HT1080 (cell line): Measurements from ENCODE around the gene PSKH1. TPM values are rescaled to one million over a fixed set of nuclear protein-coding genes. Genes with fewer than 3 reads are reported as not detected.
"Not testable (repeated sequence)": the region's sequence is repeated elsewhere in the genome, so short reads cannot be mapped to it uniquely, and the experiment has no call there.

ENCODE experiments used
- DNase-seq: peaks from one replicate; pipeline ENCODE4 v3.0.0-alpha.2; 2015; ENCODE audit warnings: low read depth
- total RNA-seq: library from RNA; depleted of rRNA; stranded (reverse); fragments of >200 nt; shearing (Covaris generic); gene quantifications from 2 replicates; pipeline ENCODE4 v1.2.3, GENCODE V29; 2014

The PSKH1 gene
- total RNA-seq, 1 experiment from 2014 or later = 7.0 TPM

GRCh38 chr16:67957622-67958021, 64.6 kb downstream of the PSKH1 start:
- DNase-seq = no peak

DNA sequence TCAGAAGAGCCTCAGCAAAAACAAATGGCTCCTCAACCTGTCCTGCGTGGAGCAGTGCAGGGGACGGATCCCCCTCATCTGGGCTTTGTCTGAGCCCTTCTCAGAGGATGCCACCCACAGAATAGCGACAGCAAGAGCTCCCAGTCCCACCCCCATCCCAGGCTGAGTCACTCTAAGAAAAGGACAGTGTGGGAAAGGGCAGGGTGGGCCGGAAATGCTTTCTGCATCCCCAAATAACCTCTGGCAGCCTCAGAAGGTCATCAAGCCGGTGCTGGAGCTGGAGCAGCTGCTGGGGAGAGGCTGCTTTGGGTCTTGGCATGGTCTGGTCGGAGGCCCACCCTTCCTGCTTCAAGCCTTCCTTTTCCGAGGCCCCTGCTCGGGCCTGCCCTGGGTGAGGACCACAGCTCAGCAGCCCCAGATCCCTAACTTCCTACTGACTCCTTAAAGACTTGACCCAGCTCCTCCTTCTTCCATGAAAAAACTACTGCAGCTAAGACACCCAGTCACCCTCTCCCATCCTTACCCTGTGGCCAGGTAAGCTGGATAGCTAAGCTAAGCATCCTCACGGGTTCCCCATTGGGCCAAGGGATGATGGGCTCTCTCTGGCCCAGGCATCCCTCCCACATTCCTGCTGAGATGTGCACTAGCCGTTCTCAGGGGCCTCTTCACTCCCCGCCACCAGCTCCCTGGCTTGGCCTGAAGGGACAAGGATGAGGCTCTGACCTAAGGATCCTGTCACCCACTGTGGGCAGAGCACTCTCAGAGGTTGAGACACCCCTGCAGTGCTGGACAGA, 66.7 kb downstream of the PSKH1 start:
- DNase-seq = peak; percentile 75

DNA sequence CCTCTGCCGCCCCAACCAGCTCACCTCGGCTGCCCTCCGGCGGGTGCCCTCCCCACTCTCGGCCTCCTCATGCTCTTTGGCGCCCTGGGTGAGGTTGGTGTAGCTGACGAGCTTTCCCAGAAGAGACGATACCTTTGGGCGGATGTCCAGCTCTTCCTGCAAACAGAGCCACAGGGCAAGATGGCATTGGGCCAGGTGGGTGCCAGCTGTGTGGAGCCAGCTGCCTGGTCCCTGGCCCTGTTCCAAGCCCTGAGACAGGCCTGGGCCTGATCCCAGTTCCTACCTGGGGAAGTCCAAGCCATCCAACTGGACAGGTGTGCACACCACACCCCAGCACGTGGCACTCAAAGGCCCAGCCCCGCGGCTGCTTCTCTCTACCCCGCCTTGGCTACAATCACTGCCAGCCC, 68.5 kb downstream of the PSKH1 start:
- DNase-seq = no peak

DNA sequence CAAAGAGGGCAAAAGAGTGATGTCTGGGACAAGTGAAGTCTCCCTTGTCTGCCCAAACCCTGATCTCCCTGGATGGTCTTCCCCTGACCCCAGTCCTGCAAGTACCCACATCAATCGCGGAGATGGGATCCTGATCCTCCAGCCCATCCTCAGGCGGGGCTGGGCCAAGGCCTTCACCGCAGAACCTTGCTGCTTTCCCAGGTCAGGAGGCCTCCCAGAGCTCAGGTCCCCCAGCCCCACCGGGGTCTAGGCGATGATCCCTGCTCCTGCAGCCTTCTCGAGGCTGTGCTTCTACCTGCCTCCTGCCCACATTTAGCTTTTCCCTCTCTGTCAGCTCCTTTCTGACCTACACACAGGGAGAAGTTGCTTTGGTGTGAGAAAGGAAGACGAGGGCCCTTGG, 69.1 kb downstream of the PSKH1 start:
- DNase-seq = no peak

DNA sequence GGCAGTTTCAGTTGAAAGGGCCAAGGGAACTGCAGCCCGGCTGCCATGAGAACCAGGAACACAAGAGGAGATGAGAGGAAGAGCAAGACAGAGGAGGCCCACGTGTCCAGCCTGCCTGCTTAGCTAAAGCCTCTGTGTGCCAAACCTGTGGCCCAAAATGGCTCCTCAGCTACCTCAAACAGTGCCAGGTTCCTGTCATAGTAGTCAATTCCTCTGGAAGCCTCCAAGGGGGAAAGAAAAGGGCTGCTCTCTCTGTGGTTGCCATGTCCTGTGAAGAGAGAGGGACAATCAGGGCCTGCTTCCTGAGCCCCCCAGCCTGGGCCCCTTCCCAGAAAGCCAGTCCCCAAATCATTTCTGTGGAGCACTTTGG, 70.2 kb downstream of the PSKH1 start:
- DNase-seq = no peak

GRCh38 chr16:67963662-67964321, 70.7 kb downstream of the PSKH1 start:
- DNase-seq = no peak

GRCh38 chr16:67964477-67965131, 71.5 kb downstream of the PSKH1 start:
- no peak for DNase-seq

- DNase-seq = no peak
Measured at GRCh38 chr16:67965668-67966548, 72.9 kb downstream of the PSKH1 start.

DNA sequence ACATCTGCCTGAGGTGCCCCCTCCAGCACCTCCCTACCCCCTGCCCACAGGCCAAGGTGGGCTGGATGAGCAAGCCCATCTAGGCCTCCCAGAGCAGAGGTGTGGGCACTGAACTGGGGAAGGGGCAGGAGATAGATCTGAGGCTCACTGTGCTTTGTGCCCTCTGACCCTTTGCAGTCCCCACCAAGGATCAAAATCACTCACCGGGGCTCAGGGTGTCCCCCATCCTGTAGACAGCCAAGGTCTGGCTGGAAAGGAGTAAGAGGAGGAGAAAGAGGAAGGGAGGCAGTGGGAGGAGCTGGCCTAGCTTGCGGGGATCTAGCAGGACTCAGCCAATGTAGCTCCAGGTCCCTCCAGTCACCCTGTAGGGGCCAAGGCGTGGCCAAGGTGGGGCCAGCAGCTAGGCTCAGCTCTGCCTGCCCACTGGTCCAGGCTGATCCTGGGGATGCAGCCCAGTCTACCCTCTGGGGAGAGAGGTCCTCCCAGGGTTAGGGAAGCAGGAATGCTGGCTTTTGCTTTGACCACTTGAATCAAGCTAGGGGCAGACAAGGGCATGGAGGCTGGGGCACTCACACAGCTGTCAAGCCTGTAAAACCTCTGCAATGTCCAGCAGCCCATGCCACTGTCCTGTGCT, 73.6 kb downstream of the PSKH1 start:
- DNase-seq = peak; percentile 41

DNA sequence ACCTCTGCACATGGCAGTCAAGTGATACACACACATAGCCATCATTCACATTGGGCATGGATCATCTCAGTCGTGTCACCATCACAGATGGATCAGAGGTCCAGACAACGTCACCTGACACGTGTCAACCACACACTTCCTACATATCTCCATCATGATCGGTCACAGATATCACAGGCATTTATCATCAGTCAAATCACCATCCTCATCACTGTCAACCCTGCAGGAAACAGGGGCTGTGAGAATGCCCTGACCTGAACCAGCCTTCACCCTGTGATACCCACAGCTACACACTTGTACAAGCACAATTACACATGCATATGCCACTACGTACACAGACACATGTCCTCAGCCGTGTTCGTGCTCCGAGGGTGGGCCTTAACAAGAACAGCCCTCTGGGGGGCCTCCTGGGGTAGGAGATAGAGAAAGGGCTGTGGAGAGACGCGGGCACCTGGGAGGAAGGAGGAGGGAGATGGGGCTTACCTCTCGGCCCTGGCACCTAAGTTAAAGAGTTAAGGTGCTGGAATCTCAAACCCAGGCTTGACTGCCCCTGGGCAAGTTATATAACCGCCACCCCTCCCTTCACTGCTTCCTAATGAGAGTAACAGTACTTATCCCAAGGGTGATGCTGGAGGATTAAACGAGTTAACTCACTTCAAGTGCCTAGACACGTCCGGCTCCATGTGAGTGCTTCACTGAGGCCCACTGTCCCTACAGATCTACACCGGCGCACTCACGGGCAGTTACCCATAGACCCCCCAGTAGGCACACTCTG, 74.3 kb downstream of the PSKH1 start:
- peak; percentile 47 for DNase-seq

DNA sequence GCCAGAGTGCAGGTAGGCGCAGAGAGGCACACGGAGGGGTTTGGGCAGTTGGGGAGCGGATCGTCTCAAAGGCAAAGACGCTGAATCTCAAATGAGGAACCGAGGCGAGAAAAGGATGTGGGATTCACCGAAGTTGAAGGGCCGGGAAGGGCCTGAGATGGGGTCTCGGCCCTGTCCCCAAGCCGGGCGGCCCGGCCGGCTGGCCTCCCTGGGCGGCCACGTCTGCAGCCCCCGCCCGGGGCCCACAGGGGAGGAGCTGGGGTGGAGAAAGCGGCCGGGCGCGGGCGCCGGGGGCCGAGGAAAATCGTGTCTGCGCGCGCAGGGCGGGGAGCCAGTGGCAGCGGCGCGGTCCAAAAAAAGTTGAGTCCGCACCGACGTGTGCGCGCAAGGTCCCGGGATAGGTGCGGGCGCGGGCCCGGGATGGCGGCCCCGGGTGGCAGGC, 74.9 kb downstream of the PSKH1 start:
- no peak for DNase-seq

DNA sequence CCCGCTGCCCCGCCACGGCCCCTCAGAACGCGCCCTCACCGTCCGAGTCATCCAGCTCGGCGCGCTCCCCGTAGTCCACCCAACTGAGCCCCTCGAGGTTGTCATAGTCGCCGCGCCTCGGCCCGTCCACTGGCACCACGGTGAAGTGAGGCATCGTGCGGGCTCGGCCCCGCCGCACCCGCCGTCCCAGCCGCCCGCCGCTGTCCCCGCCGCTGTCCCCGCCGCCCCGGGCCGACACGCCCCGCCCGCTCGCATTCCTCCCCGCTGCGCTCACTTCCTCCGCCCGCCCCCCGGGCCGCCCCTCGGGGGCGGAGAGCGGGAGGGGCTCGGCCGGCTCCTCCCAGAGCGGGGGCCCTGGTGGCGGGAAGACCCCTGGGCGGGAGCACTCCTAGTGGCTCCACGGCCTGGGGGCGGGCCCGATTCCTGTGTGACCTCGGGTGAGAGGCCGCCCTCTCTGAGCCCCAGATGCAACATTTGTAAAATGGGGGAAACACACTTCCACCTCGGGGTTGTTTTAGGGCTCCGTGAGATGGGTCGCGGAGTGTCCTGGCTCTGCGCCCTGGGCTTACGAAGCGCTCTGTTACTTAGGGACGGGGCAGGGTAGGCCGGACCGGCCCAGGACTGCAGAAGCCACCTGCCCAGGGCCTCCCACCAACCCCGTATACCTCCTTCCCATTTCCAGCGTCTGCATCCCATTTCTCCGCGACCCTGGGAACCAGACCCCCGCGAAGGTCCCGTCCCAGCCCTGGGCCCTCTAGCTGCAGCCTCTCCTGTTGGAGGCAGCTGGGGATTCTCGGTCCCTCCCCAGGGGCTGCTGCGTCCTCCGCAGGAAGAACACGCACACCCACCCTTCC, 75.6 kb downstream of the PSKH1 start, which contains the start of gene SLC12A4:
Gene SLC12A4, minus strand, starts transcription at position 238 of the 854 bp plus-strand sequence. Its CDS starts 84 bp downstream, at position 154.
- DNase-seq = peak; percentile 66

- no peak for DNase-seq
Measured at GRCh38 chr16:67969254-67970039, 76.4 kb downstream of the PSKH1 start.

- DNase-seq = no peak
Measured at GRCh38 chr16:67971111-67971510, 78.1 kb downstream of the PSKH1 start.

DNA sequence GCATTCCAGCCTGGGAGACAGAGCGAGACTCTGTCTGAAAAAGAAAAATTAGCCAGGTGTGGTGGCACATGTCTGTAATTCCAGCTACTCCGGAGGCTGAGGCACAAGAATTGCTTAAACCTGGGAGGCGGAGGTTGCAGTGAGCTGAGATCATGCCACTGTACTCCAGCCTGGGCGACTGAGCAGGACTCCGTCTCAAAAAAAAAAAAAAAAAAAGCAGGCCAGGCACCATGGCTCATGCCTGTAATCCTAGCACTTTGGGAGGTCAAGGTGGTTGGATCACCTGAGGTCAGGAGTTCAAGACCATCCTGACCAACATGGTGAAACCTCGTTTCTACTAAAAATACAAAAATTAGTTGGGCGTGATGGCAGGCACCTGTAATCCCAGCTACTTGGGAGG, 79.2 kb downstream of the PSKH1 start:
- DNase-seq = not testable (repeated sequence)

DNA sequence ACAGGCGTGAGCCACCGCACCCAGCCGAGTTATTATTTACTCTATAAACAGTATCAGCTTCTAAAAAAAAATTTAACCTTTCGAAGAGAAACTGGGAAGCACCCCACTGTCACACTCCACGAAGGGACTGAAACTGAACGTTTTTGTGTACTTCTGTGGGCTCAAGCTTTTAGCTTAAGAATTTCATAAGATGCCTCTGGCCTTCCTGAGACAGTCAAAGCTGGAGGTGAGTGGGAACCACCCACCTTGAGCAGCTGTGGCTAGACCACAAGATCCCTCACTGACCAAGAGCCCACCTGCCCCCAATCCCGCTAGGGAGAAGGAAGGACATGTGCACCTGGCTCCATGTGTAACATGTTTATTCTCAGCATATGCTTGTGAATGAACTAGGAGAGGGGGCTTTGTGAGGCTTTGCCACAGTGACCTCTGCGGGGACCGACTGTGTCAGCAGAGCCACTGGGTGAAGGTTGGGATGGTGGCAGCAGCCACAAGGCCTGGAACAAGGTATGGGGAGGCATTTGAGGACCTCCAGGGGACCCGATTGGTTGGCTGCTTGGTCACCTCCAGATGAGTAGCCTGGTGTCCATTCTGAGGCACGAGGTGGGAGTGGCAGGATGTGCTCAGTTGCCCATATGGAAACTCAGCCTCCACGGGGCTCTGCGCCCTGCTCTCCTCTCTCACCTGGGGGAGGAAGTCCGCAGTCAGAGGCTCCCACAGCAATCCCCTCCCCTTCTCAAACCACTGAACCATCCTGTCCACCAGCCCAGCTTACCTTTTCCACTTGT, 82.5 kb downstream of the PSKH1 start:
- DNase-seq = no peak

DNA sequence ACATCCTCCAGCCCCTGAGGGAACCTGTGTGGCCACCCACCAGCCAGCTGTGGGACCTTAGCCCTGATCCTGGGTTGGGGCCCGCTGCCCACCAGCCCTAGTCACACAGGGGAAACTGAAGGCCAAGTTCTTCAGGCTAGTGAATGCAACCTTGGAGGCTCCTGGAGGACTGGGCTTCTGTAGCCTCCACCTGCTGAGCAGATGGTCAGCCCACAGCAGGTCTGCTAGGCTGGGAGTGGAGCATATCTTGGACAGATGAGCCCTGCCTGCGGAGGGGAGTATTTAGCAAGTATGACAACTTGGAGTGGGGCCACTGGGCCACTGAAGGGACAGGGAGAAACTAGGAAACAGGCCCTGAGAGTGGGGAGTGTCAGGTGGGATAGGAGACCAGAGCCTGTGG, 83.2 kb downstream of the PSKH1 start:
- no peak for DNase-seq
